GM13976 (cell line): Measurements from ENCODE around the gene TBX2.
"Not testable (repeated sequence)": the region's sequence is repeated elsewhere in the genome, so short reads cannot be mapped to it uniquely, and the experiment has no call there.

ENCODE experiments used
- DNase-seq: peaks from one replicate; pipeline ENCODE4 v3.0.0; 2012; ENCODE audit warnings: low spot score
- CTCF ChIP-seq: IDR thresholded peaks from 2 replicates; pipeline ENCODE4 v1.5.1; 2012; ENCODE audit warnings: borderline replicate concordance, mild to moderate bottlenecking; ENCODE audit not compliant: insufficient read depth; ENCODE audit errors: extremely low read depth, missing control alignments, control extremely low read depth
- in situ Hi-C: fragments of 300-500 bp; cut with MboI; formaldehyde crosslinking; loops from one replicate; pipeline ENCODE4 v1.12.0; 2022; ENCODE audit warnings: low sequenced_read_pairs, mixed read lengths, inconsistent platforms; ENCODE audit not compliant: unreplicated experiment

The TBX2 gene

GRCh38 chr17:61425682-61426481 is 26.2 kb downstream of the TBX2 start:
- in situ Hi-C loops: loop anchor here (10.0 kb wide), 1 partner anchor 129 kb away; no protein-coding TSS in a partner anchor
- TF ChIP-seq CTCF: no peak
- no peak for DNase-seq

- DNase-seq: no peak
- in situ Hi-C loops: loop anchor here (10.0 kb wide), 1 partner anchor 128 kb away; no protein-coding TSS in a partner anchor
Observed at GRCh38 chr17:61426482-61427304, 27.1 kb downstream of the TBX2 start.

GRCh38 chr17:61427567-61427966 is 27.9 kb downstream of the TBX2 start:
- no peak for TF ChIP-seq CTCF
- DNase-seq: no peak
- in situ Hi-C loops: loop anchor here (10.0 kb wide), 1 partner anchor 127 kb away; no protein-coding TSS in a partner anchor

More at GRCh38 chr17:61426482-61427304, 27.1 kb downstream of the TBX2 start:
- no peak for TF ChIP-seq CTCF

DNA sequence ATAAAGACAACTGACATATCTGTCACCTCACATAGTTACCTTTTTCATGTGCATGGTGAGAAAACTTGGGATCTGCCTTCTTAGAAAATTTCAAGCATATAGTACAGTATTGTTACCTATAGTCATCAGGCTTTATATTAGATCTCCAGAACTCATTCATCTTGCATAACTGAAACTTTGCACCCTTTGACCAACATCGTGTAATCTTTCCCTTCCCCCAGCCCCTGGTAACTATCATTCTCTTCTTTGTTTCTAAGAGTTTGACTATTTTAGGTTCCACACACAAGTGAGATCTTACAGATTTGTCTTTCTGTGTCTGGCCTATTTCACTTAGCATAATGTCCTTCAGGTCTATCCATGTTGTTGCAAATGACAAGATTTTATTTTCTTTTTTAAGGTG is 29.6 kb downstream of the TBX2 start:
- in situ Hi-C loops: loop anchor here (10.0 kb wide), 1 partner anchor 126 kb away; no protein-coding TSS in a partner anchor
- no peak for TF ChIP-seq CTCF

GRCh38 chr17:61429831-61430230 is 30.2 kb downstream of the TBX2 start:
- in situ Hi-C loops: loop anchor here (10.0 kb wide), 1 partner anchor 125 kb away; no protein-coding TSS in a partner anchor

More for the DNA sequence above, 29.6 kb downstream of the TBX2 start:
- no peak for DNase-seq

GRCh38 chr17:61431594-61432311 is 32.1 kb downstream of the TBX2 start:
- no peak for TF ChIP-seq CTCF
- in situ Hi-C loops: no loop called here
- no peak for DNase-seq

More at GRCh38 chr17:61429831-61430230, 30.2 kb downstream of the TBX2 start:
- DNase-seq: not testable (repeated sequence)

GRCh38 chr17:61436273-61436672 is 36.6 kb downstream of the TBX2 start:
- DNase-seq: no peak
- no peak for TF ChIP-seq CTCF
- in situ Hi-C loops: no loop called here
